ENCODE data around the gene RNF121.
A peak's percentile ranks its signal among the peaks of the same experiment; 100 is the strongest.

RNF121 gene

GRCh38 chr11:71934213-71934612, 5.4 kb downstream of the RNF121 start:
- DNase-seq, result no peak

DNA sequence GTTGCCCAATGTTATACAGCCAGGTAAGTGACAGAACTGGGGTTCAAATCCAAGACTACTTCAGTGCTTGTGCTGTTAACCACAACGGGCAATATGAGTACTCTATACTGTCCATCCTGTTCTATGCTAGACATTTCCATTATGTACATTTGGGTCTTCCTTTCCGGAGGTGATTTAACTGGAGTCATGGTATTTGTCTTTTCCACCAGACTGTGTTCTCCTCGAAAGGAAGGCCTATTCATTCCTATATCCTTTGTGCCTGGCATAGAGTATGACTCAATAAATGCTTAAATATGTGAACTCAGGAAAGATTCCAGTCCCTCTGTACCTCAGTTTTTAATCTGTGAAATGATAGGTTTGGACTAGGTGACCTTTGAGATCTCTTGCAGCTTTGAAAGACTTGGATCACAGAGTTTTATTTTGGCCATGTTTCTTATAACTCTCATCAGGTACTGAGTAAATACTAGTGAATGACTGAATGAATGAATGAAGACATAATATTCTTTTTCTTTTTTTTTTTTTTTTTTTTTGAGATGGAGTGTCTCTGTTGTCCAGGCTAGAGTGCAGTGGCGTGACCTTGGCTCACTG, 6.6 kb downstream of the RNF121 start:
- DNase-seq, result no peak

- no peak for DNase-seq
These were observed 8.0 kb downstream of the RNF121 start for GRCh38 chr11:71936825-71937224.

DNA sequence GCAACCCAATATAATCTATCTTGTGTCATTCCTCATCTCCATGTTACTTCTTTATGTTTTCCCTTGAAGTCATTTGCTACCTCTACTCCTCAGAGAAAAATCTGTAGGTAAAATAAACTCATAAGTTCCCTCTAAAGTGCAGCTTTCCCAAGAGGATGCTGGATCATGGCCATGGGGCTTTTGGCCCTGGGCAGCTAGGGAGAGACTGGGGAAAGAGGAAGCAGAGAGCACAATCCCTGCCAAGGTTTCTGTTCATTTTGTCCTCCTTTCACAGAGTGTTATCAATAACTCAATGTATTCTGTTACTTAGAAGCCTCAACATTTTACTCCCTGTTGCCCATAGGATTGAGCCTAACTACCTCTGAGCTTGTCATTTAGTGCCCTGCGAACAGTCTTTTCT, 9.0 kb downstream of the RNF121 start:
- DNase-seq, result peak in 1 of 56 donors; percentile 2

DNA sequence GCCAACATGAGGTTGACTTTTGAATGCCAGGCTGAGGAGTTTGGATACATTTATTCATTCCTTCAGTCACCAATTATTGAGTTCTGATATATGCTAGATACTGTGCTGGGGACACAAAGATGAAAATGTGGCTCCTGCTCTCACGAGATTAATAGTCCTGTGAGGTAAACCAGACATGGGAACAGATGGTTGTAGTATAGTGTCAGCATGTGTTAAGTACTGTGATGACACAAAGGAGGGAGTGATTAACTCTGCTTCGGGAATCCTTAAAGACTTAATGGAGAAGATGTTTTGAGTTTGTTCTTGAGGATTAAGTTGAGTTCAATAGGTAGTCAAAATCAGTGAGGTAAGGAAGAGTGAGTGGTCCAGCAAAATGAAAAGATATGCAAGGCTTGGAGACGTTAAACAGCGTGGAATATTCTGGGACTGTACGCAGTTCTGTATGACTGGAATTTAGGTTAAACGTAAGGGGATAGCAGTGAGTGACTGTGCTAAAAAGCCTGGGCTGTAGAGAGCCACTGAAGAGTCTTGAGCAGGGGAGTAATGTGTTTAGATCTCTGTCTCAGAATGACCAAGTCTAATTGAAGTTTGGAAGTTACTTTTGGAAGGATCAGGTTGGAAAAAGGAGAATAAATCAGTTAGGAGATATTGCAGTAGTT, 11.8 kb downstream of the RNF121 start:
- DNase-seq, result no peak

DNA sequence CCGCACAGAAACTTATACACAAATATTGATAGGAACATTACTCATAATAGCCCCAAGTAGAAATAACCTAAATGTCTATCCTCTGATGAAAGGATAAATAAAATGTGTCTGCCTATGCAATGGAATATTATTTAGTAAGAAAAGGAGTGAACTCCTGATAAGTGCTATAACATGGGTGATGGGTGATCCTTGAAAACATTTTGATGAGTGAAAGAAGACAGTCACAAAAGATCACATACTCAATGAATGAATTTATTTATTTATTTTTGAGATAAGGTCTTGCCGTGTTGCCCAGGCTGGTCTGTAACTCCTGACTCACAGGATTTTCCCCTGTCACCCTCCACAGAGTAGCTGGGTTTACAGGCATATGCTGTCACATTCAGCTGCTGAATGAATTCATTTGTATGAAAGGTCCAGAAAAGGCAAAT, 17.3 kb downstream of the RNF121 start:
- no peak for DNase-seq

DNA sequence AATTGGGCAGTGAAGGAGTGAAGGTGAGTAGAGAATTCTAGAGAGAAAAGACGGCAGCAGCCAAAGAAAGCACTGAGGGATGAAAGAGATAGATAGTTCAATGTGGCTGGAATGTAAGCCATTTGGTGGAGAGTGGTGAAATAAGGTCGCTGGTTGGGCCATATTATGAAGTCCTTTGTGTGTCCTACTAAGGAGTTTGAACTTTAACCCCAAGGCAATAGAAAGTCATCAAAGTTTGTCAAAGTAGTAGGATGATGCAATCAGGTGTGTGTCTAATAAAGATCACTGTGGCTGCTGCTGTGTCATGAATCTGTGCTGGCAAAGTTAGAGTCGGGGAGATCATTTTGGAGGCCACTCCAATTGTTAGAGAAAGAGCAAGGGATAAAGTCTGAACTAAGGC, 18.7 kb downstream of the RNF121 start:
- DNase-seq, result no peak

DNA sequence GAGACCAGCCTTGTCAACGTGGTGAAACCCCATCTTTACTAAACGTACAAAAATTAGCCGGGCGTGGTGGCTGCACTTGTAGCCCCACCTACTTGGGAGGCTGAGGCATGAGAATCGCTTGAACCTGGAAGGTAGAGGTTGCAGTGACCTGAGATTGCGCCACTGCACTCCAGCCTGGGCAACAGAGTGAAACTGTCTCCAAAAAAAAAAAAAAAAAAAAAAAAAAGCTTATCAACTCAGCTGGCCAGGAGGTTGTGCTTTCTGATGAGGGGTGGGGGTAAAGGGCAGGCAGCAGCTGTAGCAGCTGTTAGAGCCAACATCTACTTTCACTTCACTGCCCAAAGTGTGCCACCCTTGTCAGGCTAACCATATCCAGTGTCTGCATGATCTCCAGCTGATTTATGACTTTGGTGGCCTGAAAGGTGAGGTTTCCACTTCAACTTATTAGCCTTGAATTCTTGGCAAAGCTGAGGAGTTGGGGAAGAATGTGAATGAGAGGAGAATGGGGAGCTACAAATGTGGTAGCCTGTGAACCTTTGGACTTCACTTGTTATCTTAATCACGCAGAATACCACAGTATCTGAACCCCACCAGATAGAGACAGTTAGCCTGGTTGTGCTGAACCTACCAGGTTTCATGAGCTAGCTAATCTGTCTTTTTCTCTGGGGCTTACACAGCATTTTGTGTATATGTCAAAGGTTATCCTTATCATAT, 19.6 kb downstream of the RNF121 start:
- no peak for DNase-seq

DNA sequence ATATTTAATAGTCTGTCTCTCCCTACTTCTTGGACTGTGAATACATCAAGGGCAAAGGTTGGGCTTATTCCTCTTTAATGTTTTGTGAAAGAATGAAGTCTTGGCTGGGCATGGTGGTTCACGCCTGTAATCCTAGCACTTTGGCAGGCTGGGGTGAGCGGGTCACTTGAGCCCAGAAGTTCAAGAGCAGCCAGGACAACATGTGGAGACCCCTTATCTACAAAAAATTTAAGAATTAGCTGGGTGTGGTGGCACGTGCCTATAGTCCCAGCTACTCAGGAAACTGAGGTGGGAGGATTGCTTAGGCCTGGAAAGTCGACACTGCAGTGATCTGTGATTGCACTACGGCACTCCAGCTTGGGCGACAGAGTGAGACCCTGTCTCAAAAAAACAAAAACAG, 20.2 kb downstream of the RNF121 start:
- no peak for DNase-seq

GRCh38 chr11:71951741-71952310, 23.0 kb downstream of the RNF121 start:
- no peak for DNase-seq

DNA sequence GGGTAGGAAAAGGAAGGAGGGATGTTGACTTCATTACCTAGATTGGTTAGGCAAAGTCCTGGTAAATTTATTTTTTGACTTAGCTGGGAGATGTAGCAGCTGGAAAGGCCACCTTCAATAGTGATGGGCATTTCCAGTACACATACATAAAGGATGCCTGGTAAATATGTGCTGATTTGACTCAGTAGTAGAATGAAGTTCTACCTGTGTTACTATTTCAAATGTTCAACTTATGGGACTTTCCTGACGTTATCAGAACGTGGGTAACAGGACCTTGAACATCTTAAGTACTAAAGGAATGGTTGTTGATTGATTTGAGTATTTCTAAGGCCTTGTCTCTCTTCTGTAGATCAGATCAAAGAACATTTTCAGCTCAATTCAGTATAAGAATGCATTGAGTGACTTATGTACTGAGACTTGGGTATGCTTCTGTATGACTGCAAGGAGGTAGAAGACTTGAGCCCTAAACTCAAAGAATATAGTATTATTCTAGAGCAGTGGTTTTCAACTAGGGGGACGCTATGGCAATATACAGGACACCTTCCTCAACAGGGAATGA, 27.1 kb downstream of the RNF121 start:
- no peak for DNase-seq

- no peak for DNase-seq
These were observed 33.7 kb downstream of the RNF121 start for GRCh38 chr11:71962428-71963038.

DNA sequence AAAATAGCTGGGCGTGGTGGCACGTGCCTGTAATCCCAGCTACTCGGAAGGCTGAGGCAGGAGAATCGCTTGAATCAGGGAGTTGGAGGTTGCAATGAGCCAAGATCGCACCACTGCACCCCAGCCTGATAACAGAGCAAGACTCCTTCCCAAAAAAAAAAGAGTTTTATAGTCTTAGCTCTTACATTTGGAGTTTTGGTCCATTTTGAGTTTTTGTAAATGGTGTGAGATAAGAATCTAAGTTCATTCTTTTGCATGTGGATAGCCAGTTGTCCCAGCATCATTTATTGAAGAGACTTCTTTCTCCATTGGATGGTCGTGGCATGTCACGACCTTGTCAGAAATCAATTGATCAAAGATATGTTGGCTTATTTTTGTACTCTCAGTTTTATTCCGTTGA, 34.6 kb downstream of the RNF121 start:
- no peak for DNase-seq

- no peak for DNase-seq
These were observed 35.8 kb downstream of the RNF121 start for GRCh38 chr11:71964641-71965040.

DNA sequence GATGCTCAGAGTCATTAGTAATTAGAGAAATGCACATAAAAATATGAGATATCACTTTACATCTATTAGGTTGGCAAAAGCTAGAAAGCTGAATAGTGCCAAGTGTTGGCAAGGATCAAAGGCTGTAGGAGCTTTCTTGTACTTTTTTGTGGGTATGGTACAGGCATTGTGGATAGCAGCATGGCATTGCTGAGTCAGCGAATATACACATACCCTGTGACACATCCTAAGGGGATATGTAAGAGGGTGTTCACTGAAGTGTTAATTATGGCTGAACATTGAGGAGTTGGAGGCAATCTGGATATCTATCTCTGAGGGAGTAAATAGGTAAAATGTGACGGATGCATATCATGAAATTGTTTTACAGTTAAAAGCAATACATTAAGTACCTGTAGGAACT, 42.8 kb downstream of the RNF121 start:
- no peak for DNase-seq

DNA sequence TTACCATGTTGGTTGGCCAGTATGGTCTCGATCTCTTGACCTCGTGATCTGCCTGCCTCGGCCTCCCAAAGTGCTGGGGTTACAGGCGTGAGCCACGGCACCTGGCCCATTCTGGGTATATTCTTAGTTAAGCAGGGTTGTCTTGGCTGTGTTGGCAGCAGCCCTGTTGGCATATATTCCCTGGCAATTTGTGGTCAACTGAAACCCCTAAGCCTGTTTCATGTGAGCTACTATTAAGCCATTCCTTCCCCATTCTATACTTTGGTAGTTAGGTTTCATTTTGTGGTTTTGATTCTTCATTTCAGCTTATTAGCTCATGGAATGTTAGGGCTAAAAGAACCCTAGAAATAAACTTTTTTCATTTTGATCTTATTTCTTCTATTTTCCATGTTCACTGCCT, 47.7 kb downstream of the RNF121 start:
- no peak for DNase-seq

DNA sequence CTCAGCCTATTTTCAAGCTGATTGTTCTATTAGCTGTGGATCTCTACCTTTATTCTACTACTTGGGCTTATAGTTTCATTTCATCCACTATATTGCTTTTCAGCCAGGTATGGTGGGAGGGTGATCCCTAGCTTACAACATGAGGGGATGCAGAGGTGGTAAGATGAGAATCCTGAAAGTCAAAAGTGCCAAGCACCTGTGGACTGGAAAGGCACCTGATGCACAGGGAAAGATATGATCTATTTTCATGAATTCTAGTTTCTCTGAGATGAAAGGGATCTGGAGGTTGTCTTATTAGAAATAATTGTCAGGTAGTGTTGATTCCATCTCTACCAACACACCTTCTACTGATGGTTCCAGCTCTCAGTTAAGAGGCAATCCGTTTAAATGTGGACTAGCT, 48.2 kb downstream of the RNF121 start:
- DNase-seq, result no peak

GRCh38 chr11:71977743-71978418, 49.0 kb downstream of the RNF121 start:
- DNase-seq, result peak in 21 of 56 donors; percentile 11 to 85 (median 35)

GRCh38 chr11:71979094-71979493, 50.2 kb downstream of the RNF121 start:
- DNase-seq, result no peak

GRCh38 chr11:71979602-71980001, 50.8 kb downstream of the RNF121 start:
- no peak for DNase-seq

DNA sequence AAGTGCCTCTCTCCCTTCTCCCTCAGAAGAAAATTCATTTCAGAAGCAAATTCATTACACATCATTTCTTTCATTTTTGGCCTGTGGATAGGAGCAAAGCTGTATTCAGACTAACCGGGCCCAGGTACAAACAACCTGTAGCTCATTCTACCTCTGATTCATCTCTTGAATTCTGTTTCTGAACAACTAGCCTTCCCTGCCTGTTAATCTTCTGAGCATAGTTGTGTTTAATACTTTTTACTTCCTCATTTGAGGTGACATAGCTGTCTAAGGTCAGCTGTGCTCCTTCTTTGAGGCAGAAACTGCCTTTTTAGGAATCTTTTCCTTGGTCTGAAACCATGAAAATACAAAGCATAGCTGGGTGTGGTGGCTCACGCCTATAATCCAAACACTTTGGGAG, 57.3 kb downstream of the RNF121 start:
- no peak for DNase-seq

Data from amygdala (tissue), 56 donors.